Measurements from ENCODE around the gene LAMA2. TPM values are rescaled to one million over a fixed set of nuclear protein-coding genes. Genes with fewer than 3 reads are reported as not detected.

LAMA2 gene
- total RNA-seq, 1 donor from 2014 or later = 18.0 TPM

- DNase-seq (ENCODE audit: extremely low spot score, unreplicated experiment) = no peak
- Mint-ChIP-seq H3K27ac (ENCODE audit: unreplicated experiment) (no peak overlapping the region), H3K9me3 (ENCODE audit: unreplicated experiment) (no peaks in the 10 kb centered on the region), H3K36me3 (ENCODE audit: unreplicated experiment) (no peaks in the 10 kb centered on the region), H3K4me1 (ENCODE audit: unreplicated experiment) (peaks cover 24% of the 10 kb centered on the region), H3K4me3 (ENCODE audit: unreplicated experiment) (no peak overlapping the region), H3K27me3 (ENCODE audit: unreplicated experiment) (no peaks in the 10 kb centered on the region)
- no peak for TF ChIP-seq CTCF (IDR thresholded peaks at IDR 0.05)
Measured at GRCh38 chr6:129504456-129504855, 621.5 kb downstream of the LAMA2 start.

- H3K9me3 Mint-ChIP-seq (ENCODE audit: unreplicated experiment) = no peaks in the 10 kb centered on the region
- H3K27ac Mint-ChIP-seq (ENCODE audit: unreplicated experiment) = no peak overlapping the region
- H3K27me3 Mint-ChIP-seq (ENCODE audit: unreplicated experiment) = no peaks in the 10 kb centered on the region
- peaks cover 9% of the 10 kb centered on the region for H3K4me1 Mint-ChIP-seq (ENCODE audit: unreplicated experiment)
- TF ChIP-seq CTCF (IDR thresholded peaks at IDR 0.05) = no peak
- no peak for DNase-seq (ENCODE audit: extremely low spot score, unreplicated experiment)
- H3K4me3 Mint-ChIP-seq (ENCODE audit: unreplicated experiment) = no peak overlapping the region
- H3K36me3 Mint-ChIP-seq (ENCODE audit: unreplicated experiment) = no peaks in the 10 kb centered on the region
Measured at GRCh38 chr6:129507059-129507807, 624.3 kb downstream of the LAMA2 start.

- TF ChIP-seq CTCF (IDR thresholded peaks at IDR 0.05) = no peak
- Mint-ChIP-seq H3K4me3 (ENCODE audit: unreplicated experiment) (no peak overlapping the region), H3K9me3 (ENCODE audit: unreplicated experiment) (no peaks in the 10 kb centered on the region), H3K36me3 (ENCODE audit: unreplicated experiment) (no peaks in the 10 kb centered on the region), H3K4me1 (ENCODE audit: unreplicated experiment) (peaks cover 7% of the 10 kb centered on the region), H3K27me3 (ENCODE audit: unreplicated experiment) (no peaks in the 10 kb centered on the region), H3K27ac (ENCODE audit: unreplicated experiment) (no peak overlapping the region)
- no peak for DNase-seq (ENCODE audit: extremely low spot score, unreplicated experiment)
Measured at GRCh38 chr6:129507846-129508245, 624.9 kb downstream of the LAMA2 start.

GRCh38 chr6:129508477-129509145 lies 625.7 kb downstream of the LAMA2 start:
- Mint-ChIP-seq H3K27ac (ENCODE audit: unreplicated experiment) (no peak overlapping the region), H3K4me3 (ENCODE audit: unreplicated experiment) (no peak overlapping the region), H3K36me3 (ENCODE audit: unreplicated experiment) (no peaks in the 10 kb centered on the region), H3K9me3 (ENCODE audit: unreplicated experiment) (no peaks in the 10 kb centered on the region), H3K27me3 (ENCODE audit: unreplicated experiment) (no peaks in the 10 kb centered on the region), H3K4me1 (ENCODE audit: unreplicated experiment) (peaks cover 13% of the 10 kb centered on the region)
- no peak for DNase-seq (ENCODE audit: extremely low spot score, unreplicated experiment)
- TF ChIP-seq CTCF (IDR thresholded peaks at IDR 0.05) = no peak

GRCh38 chr6:129510950-129511349 lies 628.0 kb downstream of the LAMA2 start:
- Mint-ChIP-seq H3K27me3 (ENCODE audit: unreplicated experiment) (no peaks in the 10 kb centered on the region), H3K36me3 (ENCODE audit: unreplicated experiment) (no peaks in the 10 kb centered on the region), H3K27ac (ENCODE audit: unreplicated experiment) (no peak overlapping the region), H3K4me1 (ENCODE audit: unreplicated experiment) (peaks cover 16% of the 10 kb centered on the region), H3K9me3 (ENCODE audit: unreplicated experiment) (no peaks in the 10 kb centered on the region), H3K4me3 (ENCODE audit: unreplicated experiment) (no peak overlapping the region)
- no peak for TF ChIP-seq CTCF (IDR thresholded peaks at IDR 0.05)
- no peak for DNase-seq (ENCODE audit: extremely low spot score, unreplicated experiment)

Data from osteocyte (in vitro differentiated cells).